ENCODE data around the gene KLHDC7B. TPM values are rescaled to one million over a fixed set of nuclear protein-coding genes. Genes with fewer than 3 reads are reported as not detected.

Gene KLHDC7B
- total and polyA plus RNA-seq, 2 of the 13 experiments (the other 11 are each of a cell fraction or from before 2014, with no cell fraction given), result 0.11 TPM; not detected in 1

DNA sequence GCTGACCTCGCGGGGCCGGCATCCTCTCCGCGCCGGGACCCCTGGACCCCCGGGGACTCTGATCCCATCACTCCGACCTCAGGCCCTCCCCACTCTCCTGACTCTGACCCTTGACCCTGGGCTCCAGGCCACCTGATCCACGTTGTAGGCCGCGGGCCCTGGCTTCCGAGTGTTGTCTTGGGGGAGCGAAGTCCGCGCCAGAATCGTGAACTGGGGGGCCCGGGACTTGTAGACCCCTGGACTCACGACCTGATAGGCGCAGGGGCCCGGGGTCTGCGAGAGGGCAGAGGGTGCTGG is 15.2 kb upstream of the KLHDC7B start (continued):
- TF ChIP-seq, protein P1, sequence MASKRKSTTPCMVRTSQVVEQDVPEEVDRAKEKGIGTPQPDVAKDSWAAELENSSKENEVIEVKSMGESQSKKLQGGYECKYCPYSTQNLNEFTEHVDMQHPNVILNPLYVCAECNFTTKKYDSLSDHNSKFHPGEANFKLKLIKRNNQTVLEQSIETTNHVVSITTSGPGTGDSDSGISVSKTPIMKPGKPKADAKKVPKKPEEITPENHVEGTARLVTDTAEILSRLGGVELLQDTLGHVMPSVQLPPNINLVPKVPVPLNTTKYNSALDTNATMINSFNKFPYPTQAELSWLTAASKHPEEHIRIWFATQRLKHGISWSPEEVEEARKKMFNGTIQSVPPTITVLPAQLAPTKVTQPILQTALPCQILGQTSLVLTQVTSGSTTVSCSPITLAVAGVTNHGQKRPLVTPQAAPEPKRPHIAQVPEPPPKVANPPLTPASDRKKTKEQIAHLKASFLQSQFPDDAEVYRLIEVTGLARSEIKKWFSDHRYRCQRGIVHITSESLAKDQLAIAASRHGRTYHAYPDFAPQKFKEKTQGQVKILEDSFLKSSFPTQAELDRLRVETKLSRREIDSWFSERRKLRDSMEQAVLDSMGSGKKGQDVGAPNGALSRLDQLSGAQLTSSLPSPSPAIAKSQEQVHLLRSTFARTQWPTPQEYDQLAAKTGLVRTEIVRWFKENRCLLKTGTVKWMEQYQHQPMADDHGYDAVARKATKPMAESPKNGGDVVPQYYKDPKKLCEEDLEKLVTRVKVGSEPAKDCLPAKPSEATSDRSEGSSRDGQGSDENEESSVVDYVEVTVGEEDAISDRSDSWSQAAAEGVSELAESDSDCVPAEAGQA (IDR thresholded peaks at IDR 0.05; ENCODE audit: low read depth), result no peak
- TF ChIP-seq, protein P1 (CRISPR knock-in tag; IDR thresholded peaks at IDR 0.05; ENCODE audit: borderline replicate concordance), result no peak
- TF ChIP-seq AGO2 (optimal IDR thresholded peaks at IDR 0.05; ENCODE audit: low read depth, low read length), result peak; percentile 87
- no peak for TF ChIP-seq HDAC2 (CRISPR knock-in tag; IDR thresholded peaks at IDR 0.05)
- TF ChIP-seq TBP (CRISPR knock-in tag; IDR thresholded peaks at IDR 0.05), result 0 out of 2 replicates have a peak, but pooled peaks have one; percentile 46
- TF ChIP-seq, protein P2, sequence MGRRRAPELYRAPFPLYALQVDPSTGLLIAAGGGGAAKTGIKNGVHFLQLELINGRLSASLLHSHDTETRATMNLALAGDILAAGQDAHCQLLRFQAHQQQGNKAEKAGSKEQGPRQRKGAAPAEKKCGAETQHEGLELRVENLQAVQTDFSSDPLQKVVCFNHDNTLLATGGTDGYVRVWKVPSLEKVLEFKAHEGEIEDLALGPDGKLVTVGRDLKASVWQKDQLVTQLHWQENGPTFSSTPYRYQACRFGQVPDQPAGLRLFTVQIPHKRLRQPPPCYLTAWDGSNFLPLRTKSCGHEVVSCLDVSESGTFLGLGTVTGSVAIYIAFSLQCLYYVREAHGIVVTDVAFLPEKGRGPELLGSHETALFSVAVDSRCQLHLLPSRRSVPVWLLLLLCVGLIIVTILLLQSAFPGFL (CRISPR knock-in tag; IDR thresholded peaks at IDR 0.05), result no peak
- 0 out of 2 replicates have a peak, but pooled peaks have one; percentile 1 for TF ChIP-seq MED1 (CRISPR knock-in tag; IDR thresholded peaks at IDR 0.05)
- TF ChIP-seq CBX2 (IDR thresholded peaks at IDR 0.05; ENCODE audit: low read depth, low read length), result no peak
- TF ChIP-seq CBX2 (CRISPR knock-in tag; IDR thresholded peaks at IDR 0.05; ENCODE audit: low read depth), result no peak
- no peak for TF ChIP-seq ZNF292 (CRISPR knock-in tag; IDR thresholded peaks at IDR 0.05; ENCODE audit: borderline replicate concordance, low read depth)
- TF ChIP-seq ZNF644 (CRISPR knock-in tag; IDR thresholded peaks at IDR 0.05; ENCODE audit: low read depth), result no peak
- no peak for TF ChIP-seq SATB2 (CRISPR knock-in tag; IDR thresholded peaks at IDR 0.05)
- no peak for TF ChIP-seq SYNCRIP (IDR thresholded peaks at IDR 0.05; ENCODE audit: insufficient read depth, low read depth, low read length)
- TF ChIP-seq ZNF20 (CRISPR knock-in tag; IDR thresholded peaks at IDR 0.05), result 0 out of 2 replicates have a peak, but pooled peaks have one; percentile 45
- TF ChIP-seq FOXP1 (IDR thresholded peaks at IDR 0.05), result no peak
- no peak for TF ChIP-seq FOXP1 (CRISPR knock-in tag; IDR thresholded peaks at IDR 0.05)
- TF ChIP-seq, protein P3, sequence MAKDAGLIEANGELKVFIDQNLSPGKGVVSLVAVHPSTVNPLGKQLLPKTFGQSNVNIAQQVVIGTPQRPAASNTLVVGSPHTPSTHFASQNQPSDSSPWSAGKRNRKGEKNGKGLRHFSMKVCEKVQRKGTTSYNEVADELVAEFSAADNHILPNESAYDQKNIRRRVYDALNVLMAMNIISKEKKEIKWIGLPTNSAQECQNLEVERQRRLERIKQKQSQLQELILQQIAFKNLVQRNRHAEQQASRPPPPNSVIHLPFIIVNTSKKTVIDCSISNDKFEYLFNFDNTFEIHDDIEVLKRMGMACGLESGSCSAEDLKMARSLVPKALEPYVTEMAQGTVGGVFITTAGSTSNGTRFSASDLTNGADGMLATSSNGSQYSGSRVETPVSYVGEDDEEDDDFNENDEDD (CRISPR knock-in tag; IDR thresholded peaks at IDR 0.05; ENCODE audit: borderline replicate concordance), result no peak
- TF ChIP-seq ZFP1 (CRISPR knock-in tag; IDR thresholded peaks at IDR 0.05), result no peak
- TF ChIP-seq ZNF724P (CRISPR knock-in tag; IDR thresholded peaks at IDR 0.05; ENCODE audit: borderline replicate concordance), result no peak; the same call in 1 of the 2 replicates
- TF ChIP-seq ZMYM4 (CRISPR knock-in tag; IDR thresholded peaks at IDR 0.05), result 0 out of 2 replicates have a peak, but pooled peaks have one; percentile 18
- TF ChIP-seq TOE1 (CRISPR knock-in tag; IDR thresholded peaks at IDR 0.05), result no peak
- no peak for TF ChIP-seq KDM1A (CRISPR knock-in tag; IDR thresholded peaks at IDR 0.05)
- TF ChIP-seq, protein P4, sequence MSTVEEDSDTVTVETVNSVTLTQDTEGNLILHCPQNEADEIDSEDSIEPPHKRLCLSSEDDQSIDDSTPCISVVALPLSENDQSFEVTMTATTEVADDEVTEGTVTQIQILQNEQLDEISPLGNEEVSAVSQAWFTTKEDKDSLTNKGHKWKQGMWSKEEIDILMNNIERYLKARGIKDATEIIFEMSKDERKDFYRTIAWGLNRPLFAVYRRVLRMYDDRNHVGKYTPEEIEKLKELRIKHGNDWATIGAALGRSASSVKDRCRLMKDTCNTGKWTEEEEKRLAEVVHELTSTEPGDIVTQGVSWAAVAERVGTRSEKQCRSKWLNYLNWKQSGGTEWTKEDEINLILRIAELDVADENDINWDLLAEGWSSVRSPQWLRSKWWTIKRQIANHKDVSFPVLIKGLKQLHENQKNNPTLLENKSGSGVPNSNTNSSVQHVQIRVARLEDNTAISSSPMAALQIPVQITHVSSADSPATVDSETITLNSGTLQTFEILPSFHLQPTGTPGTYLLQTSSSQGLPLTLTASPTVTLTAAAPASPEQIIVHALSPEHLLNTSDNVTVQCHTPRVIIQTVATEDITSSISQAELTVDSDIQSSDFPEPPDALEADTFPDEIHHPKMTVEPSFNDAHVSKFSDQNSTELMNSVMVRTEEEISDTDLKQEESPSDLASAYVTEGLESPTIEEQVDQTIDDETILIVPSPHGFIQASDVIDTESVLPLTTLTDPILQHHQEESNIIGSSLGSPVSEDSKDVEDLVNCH (CRISPR knock-in tag; IDR thresholded peaks at IDR 0.05), result 0 out of 2 replicates have a peak, but pooled peaks have one; percentile 21
- no peak; the same call in 1 of the 2 replicates for TF ChIP-seq ZNF550 (CRISPR knock-in tag; IDR thresholded peaks at IDR 0.05; ENCODE audit: borderline replicate concordance)
